Keratinocyte (primary cell): Measurements from ENCODE around the gene KIAA1958.

Experiments
- EZH2 ChIP-seq: IDR thresholded peaks from one replicate; pipeline ENCODE4 v1.6.1; 2012; ENCODE audit warnings: inconsistent platforms, mild to moderate bottlenecking, low read length, moderate library complexity
- TF ChIP-seq, protein P1 (sequence below), 3 experiments: IDR thresholded peaks in 1 of 3; conservative IDR thresholded peaks in 1 of 3; optimal IDR thresholded peaks in 1 of 3; 2 replicates in 2 of 3; 3 replicates in 1 of 3; pipeline versions ENCODE3 to v1.5.1; 2011; ENCODE audit warnings: low read length in 3 of 3, mild to moderate bottlenecking in 3 of 3, moderate library complexity in 2 of 3, control low read depth in 1 of 3, inconsistent platforms in 1 of 3; ENCODE audit not compliant: insufficient read depth in 2 of 3; ENCODE audit errors: extremely low read depth in 1 of 3

DNA sequence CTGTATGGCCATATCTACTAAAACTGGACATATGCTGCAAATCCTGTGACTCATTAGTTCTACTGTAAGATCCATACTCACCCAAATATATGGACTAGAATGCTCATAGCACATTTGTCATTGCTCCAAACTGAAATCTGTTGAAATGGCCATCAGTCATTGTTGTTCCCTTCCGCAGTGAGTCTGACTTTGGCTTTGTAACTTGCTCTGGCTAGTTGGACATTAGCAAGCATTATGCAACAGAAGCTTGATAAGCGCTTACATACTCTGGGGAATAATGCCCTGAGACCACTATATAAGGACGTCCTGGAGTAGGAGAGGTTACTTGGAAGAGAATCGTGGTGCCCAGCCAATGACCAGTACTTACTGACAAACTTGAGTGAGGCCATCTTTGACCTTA, 9.0 kb downstream of the KIAA1958 start:
- TF ChIP-seq, protein P1, sequence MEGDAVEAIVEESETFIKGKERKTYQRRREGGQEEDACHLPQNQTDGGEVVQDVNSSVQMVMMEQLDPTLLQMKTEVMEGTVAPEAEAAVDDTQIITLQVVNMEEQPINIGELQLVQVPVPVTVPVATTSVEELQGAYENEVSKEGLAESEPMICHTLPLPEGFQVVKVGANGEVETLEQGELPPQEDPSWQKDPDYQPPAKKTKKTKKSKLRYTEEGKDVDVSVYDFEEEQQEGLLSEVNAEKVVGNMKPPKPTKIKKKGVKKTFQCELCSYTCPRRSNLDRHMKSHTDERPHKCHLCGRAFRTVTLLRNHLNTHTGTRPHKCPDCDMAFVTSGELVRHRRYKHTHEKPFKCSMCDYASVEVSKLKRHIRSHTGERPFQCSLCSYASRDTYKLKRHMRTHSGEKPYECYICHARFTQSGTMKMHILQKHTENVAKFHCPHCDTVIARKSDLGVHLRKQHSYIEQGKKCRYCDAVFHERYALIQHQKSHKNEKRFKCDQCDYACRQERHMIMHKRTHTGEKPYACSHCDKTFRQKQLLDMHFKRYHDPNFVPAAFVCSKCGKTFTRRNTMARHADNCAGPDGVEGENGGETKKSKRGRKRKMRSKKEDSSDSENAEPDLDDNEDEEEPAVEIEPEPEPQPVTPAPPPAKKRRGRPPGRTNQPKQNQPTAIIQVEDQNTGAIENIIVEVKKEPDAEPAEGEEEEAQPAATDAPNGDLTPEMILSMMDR (optimal IDR thresholded peaks at IDR 0.05 in 1 of 3, IDR thresholded peaks at IDR 0.05 in 1 of 3, conservative IDR thresholded peaks at IDR 0.05 in 1 of 3; ENCODE audit: extremely low read depth in 1 of 3, insufficient read depth in 2 of 3, low read length in 3 of 3): no peak
- no peak for TF ChIP-seq EZH2
